AG04450 (cell line): Measurements from ENCODE around the gene SMIM1. TPM values are rescaled to one million over a fixed set of nuclear protein-coding genes. Genes with fewer than 3 reads are reported as not detected.

Source experiments
- CTCF ChIA-PET: fragments of 300-600, 350-600 bp; formaldehyde crosslinking; extraction: SDS; loops from one replicate; lab custom pipeline; 2022; ENCODE audit warnings: antibody characterized with exemption, inconsistent platforms; lab: Charles Lee
- POLR2A ChIA-PET: fragments of 350-600 bp; formaldehyde crosslinking; extraction: SDS; loops from one replicate; lab custom pipeline; 2021; ENCODE audit warnings: antibody characterized with exemption, inconsistent platforms; lab: Yijun Ruan, JAX
- DNase-seq: peaks from one replicate; pipeline ENCODE4 v3.0.0-alpha.2; 2011; ENCODE audit warnings: low read depth, low spot score
- H3K27ac ChIP-seq: one replicate; pipeline ENCODE4 v1.5.1; 2012; ENCODE audit warnings: low read depth, low read length, control low read depth
- H3K27me3 ChIP-seq: one replicate; pipeline ENCODE4 v1.6.0; 2012; ENCODE audit warnings: low read length; ENCODE audit not compliant: control insufficient read depth, insufficient read depth
- H3K4me3 ChIP-seq: 2 replicates; pipeline ENCODE4 v1.5.1; 2011; ENCODE audit warnings: mild to moderate bottlenecking, low read depth, low read length, control low read depth
- H3K9me3 ChIP-seq: 2 replicates; pipeline ENCODE4 v1.5.1; 2012; ENCODE audit warnings: low read length; ENCODE audit not compliant: control insufficient read depth, insufficient read depth
- CTCF ChIP-seq: IDR thresholded peaks from 2 replicates; pipeline ENCODE4 v1.5.1; 2011; ENCODE audit warnings: low read depth, low read length, control low read depth, inconsistent platforms
- polyA plus RNA-seq: library from polyadenylated mRNA; depleted of rRNA; stranded (reverse); fragments of >200 nt; gene quantifications from 2 replicates; pipeline ENCODE4 v1.2.3, GENCODE V29; 2011

Gene SMIM1
- polyA plus RNA-seq, 1 experiment, result 1.1 TPM

- Histone ChIP-seq H3K9me3 (no peaks in the 10 kb centered on the region; the same call in 1 of the 2 replicates), H3K4me3 (no peak overlapping the region), H3K27me3 (no peaks in the 10 kb centered on the region), H3K27ac (no peak overlapping the region)
- CTCF ChIA-PET, result no interaction called here
- POLR2A ChIA-PET, result no interaction called here
- no peak for TF ChIP-seq CTCF
- no peak for DNase-seq
These were observed 8.4 kb downstream of the SMIM1 start for GRCh38 chr1:3780901-3781300.

GRCh38 chr1:3783651-3784474 lies 11.3 kb downstream of the SMIM1 start:
- no peak overlapping the region for H3K4me3 ChIP-seq
- ChIA-PET CTCF (no interaction called here), POLR2A (no interaction called here)
- no peak for DNase-seq
- TF ChIP-seq CTCF, result no peak
- no peaks in the 10 kb centered on the region for H3K27me3 ChIP-seq
- H3K9me3 ChIP-seq, result no peaks in the 10 kb centered on the region; the same call in 1 of the 2 replicates
- H3K27ac ChIP-seq, result no peak overlapping the region

GRCh38 chr1:3785045-3785444 lies 12.5 kb downstream of the SMIM1 start:
- DNase-seq, result no peak
- CTCF ChIA-PET, result interaction anchor here (0.9 to 1.1 kb wide), 3 partner anchors 9 to 61 kb away, joined by 3 read pairs; no protein-coding TSS in a partner anchor
- no peaks in the 10 kb centered on the region; the same call in 1 of the 2 replicates for H3K9me3 ChIP-seq
- no peak for TF ChIP-seq CTCF
- no peak overlapping the region for H3K4me3 ChIP-seq
- H3K27ac ChIP-seq, result no peak overlapping the region
- POLR2A ChIA-PET, result no interaction called here
- H3K27me3 ChIP-seq, result no peaks in the 10 kb centered on the region

- H3K27ac ChIP-seq, result no peak overlapping the region
- H3K27me3 ChIP-seq, result no peaks in the 10 kb centered on the region
- TF ChIP-seq CTCF, result peak; percentile 36
- ChIA-PET CTCF (interaction anchor here (0.9 to 1.1 kb wide), 3 partner anchors 9 to 61 kb away, joined by 3 read pairs; no protein-coding TSS in a partner anchor), POLR2A (no interaction called here)
- DNase-seq, result no peak
- no peaks in the 10 kb centered on the region; the same call in 1 of the 2 replicates for H3K9me3 ChIP-seq
- no peak overlapping the region for H3K4me3 ChIP-seq
These were observed 13.1 kb downstream of the SMIM1 start for GRCh38 chr1:3785456-3786157.
